Right lobe of liver (tissue), 6 donors: Measurements from ENCODE around the gene ABCC3. TPM values are rescaled to one million over a fixed set of nuclear protein-coding genes. Genes with fewer than 3 reads are reported as not detected.

Source experiments
- ATAC-seq, 4 donors: fragments of 200-7000 bp; cut with Tn5 transposase; one replicate each; pipeline ENCODE4 v1.9.1; 2020; ENCODE audit warnings: mild to moderate bottlenecking in 4 of 4, moderate library complexity in 4 of 4
- DNase-seq, 3 donors: peaks; one replicate each; pipeline ENCODE4 v3.0.0-alpha.2; 2020
- H3K27ac ChIP-seq, 3 donors: fragments of 200-600 bp; one replicate each; pipeline ENCODE4 v1.8.0; 2022
- H3K27me3 ChIP-seq, 2 donors: fragments of 200-600 bp; one replicate each; pipeline ENCODE4 v1.8.0; 2022
- H3K36me3 ChIP-seq, 4 donors: fragments of 200-600 bp; sonication (generic) in 1 of 4; one replicate each; pipeline versions ENCODE4 v1.5.1 to v1.8.0; 2017 to 2022; ENCODE audit warnings: control low read depth in 1 of 4
- H3K4me1 ChIP-seq, 4 donors: fragments of 200-600 bp; sonication (generic) in 1 of 4; one replicate each; pipeline versions ENCODE4 v1.5.1 to v1.8.0; 2017 to 2022; ENCODE audit warnings: control low read depth in 1 of 4
- H3K4me3 ChIP-seq, 3 donors: fragments of 200-600 bp; one replicate each; pipeline ENCODE4 v1.8.0; 2022
- H3K9me3 ChIP-seq, 4 donors: fragments of 200-600 bp; sonication (generic) in 1 of 4; one replicate each; pipeline versions ENCODE4 v1.5.1 to v1.8.0; 2017 to 2022; ENCODE audit warnings: control low read depth in 1 of 4
- POLR2A ChIP-seq: fragments of 450-650 bp; IDR thresholded peaks from one replicate; pipeline ENCODE4 v1.6.1; 2017; ENCODE audit warnings: antibody characterized with exemption, mild to moderate bottlenecking
- WGBS: methylation state at CpG from one replicate; pipeline ENCODE4 v1.1.6; 2018; ENCODE audit warnings: low coverage, low lambda C conversion rate; ENCODE audit not compliant: insufficient coverage; ENCODE audit errors: missing lambda C conversion rate; 5-methylcytosine and 5-hydroxymethylcytosine counted together
- intact Hi-C, 2 donors: fragments of 100-400 bp; cut with DNase I; formaldehyde crosslinking; loops; one replicate each; pipeline versions ENCODE4 v1.11.2 to v1.14.1; 2022
- total RNA-seq, 6 experiments: library from RNA; depleted of rRNA in 2 of 6; stranded (reverse); fragments of >200 nt in 2 of 6; fragmentation: NEBNext Ultra II Directional in 3 of 6; extraction: Animal tissue kit (Norgen Biotek cat#: 25700) in 3 of 6; gene quantifications; one replicate each; pipeline versions ENCODE4 v1.1.0 to v1.2.4, GENCODE V29; 2016 to 2023
- TF ChIP-seq, protein P1 (sequence below), 4 donors: fragments of 200-600 bp in 3 of 4; fragments of 450-650 bp in 1 of 4; IDR thresholded peaks; one replicate each; pipeline versions ENCODE4 v1.5.1 to v1.8.0; 2016 to 2022; ENCODE audit warnings: antibody characterized with exemption in 4 of 4, mild to moderate bottlenecking in 2 of 4
- donor health status: DM: no; HTN: yes; CAD: no.
- donor health status: DM: no; HTN: no; CAD: no.
- donor health status: DM: no; HTN: no; CAD: no.
- donor health status: DM: no; HTN: yes; CAD: no.
- donor health status: DM: no; HTN: yes; CAD: no.

Gene ABCC3
- total RNA-seq, 6 experiments from 2014 or later = 146 to 286 (median 178) TPM

DNA sequence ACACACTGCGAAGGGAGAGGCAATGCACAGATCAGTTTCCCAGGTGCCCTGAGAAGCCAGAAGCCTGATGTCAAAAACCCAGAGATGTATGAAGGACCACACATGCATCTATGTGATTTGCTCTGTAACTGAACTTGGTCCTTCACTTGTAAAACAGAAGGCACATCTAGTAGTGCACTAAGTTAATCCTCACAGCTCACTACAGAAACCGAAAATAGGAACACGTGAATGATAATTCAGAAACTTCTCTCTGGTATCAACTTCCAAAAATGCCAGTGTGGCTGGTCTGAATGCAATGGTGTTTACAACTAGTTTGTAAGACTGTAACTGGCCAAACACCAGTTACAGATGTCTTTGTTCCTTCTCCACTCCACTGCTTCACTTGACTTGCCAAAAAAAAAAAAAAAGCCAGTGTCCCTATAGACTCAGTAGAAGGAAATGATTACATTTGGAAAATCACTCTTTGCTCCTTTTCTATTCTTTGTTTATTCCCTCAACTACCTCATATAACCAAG lies 61.7 kb downstream of the ABCC3 start:
- 89% methylated on average over 2 of the region's 3 CpGs for WGBS
- Histone ChIP-seq H3K27me3 (no peaks in the 10 kb centered on the region), H3K4me1 (peaks cover 0 to 34% (median 19%) of the 10 kb centered on the region in 4 donors), H3K36me3 (peaks cover 0 to 49% (median 18%) of the 10 kb centered on the region in 4 donors), H3K4me3 (no peak overlapping the region), H3K9me3 (no peaks in the 10 kb centered on the region), H3K27ac (no peak overlapping the region)
- DNase-seq (peak in 1 of 3 donors; percentile 13), ATAC-seq (no peak)
- intact Hi-C loops = loop anchor here in 1 of 2 donors (5.0 kb wide), 1 partner anchor 149 kb away; the partner anchor contains the start of gene SPATA20
- TF ChIP-seq POLR2A = no peak
- TF ChIP-seq, protein P1, sequence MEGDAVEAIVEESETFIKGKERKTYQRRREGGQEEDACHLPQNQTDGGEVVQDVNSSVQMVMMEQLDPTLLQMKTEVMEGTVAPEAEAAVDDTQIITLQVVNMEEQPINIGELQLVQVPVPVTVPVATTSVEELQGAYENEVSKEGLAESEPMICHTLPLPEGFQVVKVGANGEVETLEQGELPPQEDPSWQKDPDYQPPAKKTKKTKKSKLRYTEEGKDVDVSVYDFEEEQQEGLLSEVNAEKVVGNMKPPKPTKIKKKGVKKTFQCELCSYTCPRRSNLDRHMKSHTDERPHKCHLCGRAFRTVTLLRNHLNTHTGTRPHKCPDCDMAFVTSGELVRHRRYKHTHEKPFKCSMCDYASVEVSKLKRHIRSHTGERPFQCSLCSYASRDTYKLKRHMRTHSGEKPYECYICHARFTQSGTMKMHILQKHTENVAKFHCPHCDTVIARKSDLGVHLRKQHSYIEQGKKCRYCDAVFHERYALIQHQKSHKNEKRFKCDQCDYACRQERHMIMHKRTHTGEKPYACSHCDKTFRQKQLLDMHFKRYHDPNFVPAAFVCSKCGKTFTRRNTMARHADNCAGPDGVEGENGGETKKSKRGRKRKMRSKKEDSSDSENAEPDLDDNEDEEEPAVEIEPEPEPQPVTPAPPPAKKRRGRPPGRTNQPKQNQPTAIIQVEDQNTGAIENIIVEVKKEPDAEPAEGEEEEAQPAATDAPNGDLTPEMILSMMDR (IDR thresholded peaks at IDR 0.05) = no peak

DNA sequence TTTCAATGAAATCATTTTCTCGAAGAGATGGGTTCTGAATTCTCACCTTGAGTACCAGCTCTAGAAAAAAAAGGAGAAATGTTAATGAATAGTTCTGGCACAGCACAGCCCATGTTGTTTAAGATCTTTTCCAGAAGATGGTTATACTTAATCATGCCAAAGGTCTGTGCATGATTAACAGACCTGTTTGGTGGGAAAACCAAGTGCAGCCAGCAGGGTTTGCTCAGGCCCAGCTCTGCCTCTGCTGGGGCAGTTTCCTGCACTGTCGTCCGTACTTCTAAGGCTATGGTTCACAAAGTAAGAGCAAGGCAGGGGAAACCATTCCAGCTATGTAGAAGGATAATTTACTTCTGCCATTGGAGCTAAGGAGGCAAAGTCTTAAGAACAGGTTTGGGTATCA lies 62.4 kb downstream of the ABCC3 start:
- 38% methylated on average over 3 of the region's 3 CpGs for WGBS
- DNase-seq (no peak), ATAC-seq (no peak)
- Histone ChIP-seq H3K36me3 (peaks cover 0 to 49% (median 18%) of the 10 kb centered on the region in 4 donors), H3K9me3 (no peaks in the 10 kb centered on the region), H3K4me1 (peaks cover 0 to 28% (median 16%) of the 10 kb centered on the region in 4 donors), H3K4me3 (no peak overlapping the region), H3K27ac (no peak overlapping the region), H3K27me3 (no peaks in the 10 kb centered on the region)
- intact Hi-C loops = loop anchor here in 1 of 2 donors (5.0 kb wide), 1 partner anchor 150 kb away; the partner anchor contains the start of gene SPATA20
- no peak for TF ChIP-seq POLR2A
- TF ChIP-seq, protein P1 (IDR thresholded peaks at IDR 0.05) = no peak

DNA sequence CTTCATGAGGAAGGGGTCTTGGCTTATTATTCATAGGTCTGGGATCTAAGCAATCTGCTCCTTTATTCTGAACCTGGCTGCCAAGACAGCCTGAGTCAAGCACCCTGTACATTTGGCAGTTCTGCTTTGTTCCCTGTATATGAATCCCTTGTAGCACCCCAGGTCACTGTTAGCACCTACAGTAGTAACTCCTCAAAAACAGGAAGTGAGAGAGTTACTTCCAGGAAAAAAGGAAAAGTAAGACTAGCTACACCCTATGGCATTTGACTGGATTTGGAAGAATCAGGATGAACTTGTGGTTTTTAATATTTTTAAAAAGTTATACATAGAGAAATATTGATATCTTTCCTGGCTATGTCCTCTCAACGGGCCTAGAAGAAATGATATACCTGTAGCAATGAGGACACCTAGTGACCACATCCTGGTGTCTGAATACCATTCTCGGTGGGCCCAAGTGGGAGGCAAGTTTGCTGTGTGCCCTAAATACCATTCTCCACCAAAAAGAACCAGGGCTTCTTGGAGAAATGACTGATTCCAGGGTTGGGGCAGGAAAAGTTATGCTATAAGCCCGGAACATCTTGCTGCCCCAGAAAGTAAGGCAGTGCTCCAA lies 63.1 kb downstream of the ABCC3 start:
- intact Hi-C loops = loop anchor here in 1 of 2 donors (5.0 kb wide), 1 partner anchor 150 kb away; the partner anchor contains the start of gene SPATA20
- H3K36me3 ChIP-seq = peaks cover 0 to 49% (median 18%) of the 10 kb centered on the region in 4 donors

DNA sequence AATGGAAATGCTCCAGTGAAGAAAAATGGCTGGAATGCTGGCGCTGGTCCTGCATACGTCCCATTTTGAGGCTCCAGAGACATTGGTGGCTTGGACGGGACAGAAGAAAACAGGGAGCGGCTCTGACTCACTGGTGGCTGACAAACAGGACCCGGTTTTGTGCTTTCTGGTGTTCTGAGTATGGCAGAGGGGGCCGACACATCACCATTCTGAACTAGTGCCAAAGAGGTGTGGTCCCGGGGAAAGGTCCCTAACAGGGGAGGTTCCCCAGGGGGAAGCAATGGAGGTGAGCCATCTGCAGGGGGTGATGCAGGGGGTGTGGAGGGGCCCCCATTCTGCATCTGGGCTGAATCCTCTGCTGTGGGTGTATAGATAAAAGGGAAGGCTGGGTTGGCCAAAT lies 64.7 kb downstream of the ABCC3 start:
- Histone ChIP-seq H3K4me3 (no peak overlapping the region), H3K27me3 (no peaks in the 10 kb centered on the region), H3K4me1 (peaks cover 0 to 5% (median 2%) of the 10 kb centered on the region in 4 donors), H3K36me3 (peaks cover 0 to 55% (median 18%) of the 10 kb centered on the region in 4 donors), H3K27ac (no peak overlapping the region), H3K9me3 (no peaks in the 10 kb centered on the region)
- DNase-seq = peak in 1 of 3 donors; percentile 35
- intact Hi-C loops = loop anchor here in 1 of 2 donors (5.0 kb wide), 1 partner anchor 152 kb away; the partner anchor contains the start of gene SPATA20
- TF ChIP-seq POLR2A = no peak
- TF ChIP-seq, protein P1 (IDR thresholded peaks at IDR 0.05) = no peak
- 97% methylated on average over 5 of the region's 7 CpGs for WGBS
- ATAC-seq = no peak

More for the DNA sequence above, 63.1 kb downstream of the ABCC3 start:
- Histone ChIP-seq H3K27ac (no peak overlapping the region), H3K4me3 (no peak overlapping the region), H3K9me3 (no peaks in the 10 kb centered on the region), H3K4me1 (peaks cover 0 to 21% (median 10%) of the 10 kb centered on the region in 4 donors), H3K27me3 (no peaks in the 10 kb centered on the region)
- no peak for DNase-seq
- TF ChIP-seq, protein P1 (IDR thresholded peaks at IDR 0.05) = peak; percentile 19 to 38 (median 31)
- TF ChIP-seq POLR2A = no peak
- 42% methylated on average over 3 of the region's 3 CpGs for WGBS
- ATAC-seq = peak in 3 of 4 donors; percentile 23 to 32 (median 31)
